Esophagus (tissue), 2 donors: Measurements from ENCODE around the gene NIT2. TPM values are rescaled to one million over a fixed set of nuclear protein-coding genes. Genes with fewer than 3 reads are reported as not detected.

Experiments
- H3K27ac ChIP-seq, 2 donors: one replicate each; pipeline ENCODE4 v1.5.1; 2013; ENCODE audit warnings: low read depth in 2 of 2, mild to moderate bottlenecking in 2 of 2, inconsistent platforms in 1 of 2, low read length in 1 of 2, moderate library complexity in 1 of 2
- H3K27me3 ChIP-seq, 2 donors: one replicate each; pipeline ENCODE4 v1.6.1; 2013; ENCODE audit warnings: low read length in 2 of 2, control low read depth in 1 of 2, mild to moderate bottlenecking in 1 of 2; ENCODE audit not compliant: insufficient read depth in 2 of 2, control insufficient read depth in 1 of 2
- H3K36me3 ChIP-seq, 2 donors: one replicate each; pipeline ENCODE4 v1.6.1; 2013; ENCODE audit warnings: low read length in 1 of 2; ENCODE audit not compliant: control insufficient read depth in 2 of 2, insufficient read depth in 2 of 2
- H3K4me1 ChIP-seq, 2 donors: one replicate each; pipeline ENCODE4 v1.6.1; 2013; ENCODE audit warnings: low read length in 1 of 2; ENCODE audit not compliant: control insufficient read depth in 2 of 2, insufficient read depth in 2 of 2
- H3K4me3 ChIP-seq, 2 donors: one replicate each; pipeline ENCODE4 v1.5.1; 2013; ENCODE audit warnings: low read length in 2 of 2, mild to moderate bottlenecking in 2 of 2, low read depth in 1 of 2, moderate library complexity in 1 of 2
- H3K9me3 ChIP-seq, 2 donors: one replicate each; pipeline ENCODE4 v1.6.1; 2013; ENCODE audit warnings: mild to moderate bottlenecking in 2 of 2, low read depth in 1 of 2, low read length in 1 of 2, moderate library complexity in 1 of 2; ENCODE audit not compliant: control insufficient read depth in 2 of 2, insufficient read depth in 1 of 2
- WGBS, 2 donors: extraction: QIAGEN DNeasy Blood & Tissue Kit; methylation state at CpG; one replicate each; pipeline ENCODE4 v1.1.7; 2013; 5-methylcytosine and 5-hydroxymethylcytosine counted together
- polyA plus RNA-seq, 2 donors: library from polyadenylated mRNA; stranded (reverse); fragments of 200-250 nt; gene quantifications; one replicate each; pipeline ENCODE4 v1.2.3, GENCODE V29; 2013
- donor health status: healthy with polysubstance abuse.
- donor health status: Bipolar disorder and iron deficiency.

The NIT2 gene
- polyA plus RNA-seq, 2 donors = 25.3 to 35.8 TPM

GRCh38 chr3:100354850-100355249, 20.3 kb downstream of the NIT2 start:
- H3K4me1 ChIP-seq = no peaks in the 10 kb centered on the region
- WGBS, 2 donors = 96% methylated on average over 3 of the region's 3 CpGs
- peaks cover 19% of the 10 kb centered on the region in 2 donors for H3K36me3 ChIP-seq
- no peaks in the 10 kb centered on the region for H3K27me3 ChIP-seq
- no peak overlapping the region for H3K27ac ChIP-seq
- H3K4me3 ChIP-seq = no peak overlapping the region
- H3K9me3 ChIP-seq = peaks cover 0 to 3% of the 10 kb centered on the region in 2 donors

- no peaks in the 10 kb centered on the region for H3K9me3 ChIP-seq
- H3K27me3 ChIP-seq = no peaks in the 10 kb centered on the region
- no peak overlapping the region for H3K27ac ChIP-seq
- H3K4me1 ChIP-seq = no peaks in the 10 kb centered on the region
- H3K36me3 ChIP-seq = peaks cover 2 to 3% of the 10 kb centered on the region in 2 donors
- no peak overlapping the region for H3K4me3 ChIP-seq
- 93 to 98% methylated on average over 2 of the region's 2 CpGs for WGBS, 2 donors
These were observed 23.9 kb downstream of the NIT2 start for GRCh38 chr3:100358413-100358812.

- no peak overlapping the region for H3K4me3 ChIP-seq
- no peaks in the 10 kb centered on the region for H3K27me3 ChIP-seq
- 87 to 91% methylated on average over 3 of the region's 3 CpGs for WGBS, 2 donors
- no peak overlapping the region for H3K27ac ChIP-seq
- H3K9me3 ChIP-seq = no peaks in the 10 kb centered on the region
- H3K4me1 ChIP-seq = no peaks in the 10 kb centered on the region
- peaks cover 2 to 3% of the 10 kb centered on the region in 2 donors for H3K36me3 ChIP-seq
These were observed 24.5 kb downstream of the NIT2 start for GRCh38 chr3:100359035-100359434.

GRCh38 chr3:100360757-100361496, 26.4 kb downstream of the NIT2 start:
- no peaks in the 10 kb centered on the region for H3K27me3 ChIP-seq
- H3K4me3 ChIP-seq = no peak overlapping the region
- no peaks in the 10 kb centered on the region for H3K4me1 ChIP-seq
- H3K9me3 ChIP-seq = no peaks in the 10 kb centered on the region
- 91 to 95% methylated on average over 4 of the region's 4 CpGs for WGBS, 2 donors
- no peak overlapping the region for H3K27ac ChIP-seq
- peaks cover 0 to 3% of the 10 kb centered on the region in 2 donors for H3K36me3 ChIP-seq

- Histone ChIP-seq H3K27me3 (no peaks in the 10 kb centered on the region), H3K36me3 (peaks cover 0 to 3% of the 10 kb centered on the region in 2 donors), H3K4me3 (no peak overlapping the region), H3K27ac (no peak overlapping the region), H3K9me3 (no peaks in the 10 kb centered on the region), H3K4me1 (no peaks in the 10 kb centered on the region)
- 55 to 62% methylated on average over 1 of the region's 1 CpG for WGBS, 2 donors
These were observed 27.3 kb downstream of the NIT2 start for GRCh38 chr3:100361897-100362296.

GRCh38 chr3:100364421-100364820, 29.9 kb downstream of the NIT2 start:
- H3K27ac ChIP-seq = no peak overlapping the region
- H3K4me1 ChIP-seq = no peaks in the 10 kb centered on the region
- no peak overlapping the region for H3K4me3 ChIP-seq
- no peaks in the 10 kb centered on the region for H3K27me3 ChIP-seq
- H3K9me3 ChIP-seq = no peaks in the 10 kb centered on the region
- WGBS, 2 donors = 94 to 95% methylated on average over 3 of the region's 3 CpGs
- peaks cover 2 to 3% of the 10 kb centered on the region in 2 donors for H3K36me3 ChIP-seq

- Histone ChIP-seq H3K4me1 (no peaks in the 10 kb centered on the region), H3K9me3 (no peaks in the 10 kb centered on the region), H3K36me3 (peaks cover 2 to 4% of the 10 kb centered on the region in 2 donors), H3K27ac (no peak overlapping the region), H3K27me3 (no peaks in the 10 kb centered on the region), H3K4me3 (no peak overlapping the region)
- 66 to 73% methylated on average over 2 of the region's 2 CpGs for WGBS, 2 donors
These were observed 31.9 kb downstream of the NIT2 start for GRCh38 chr3:100366424-100366823.

GRCh38 chr3:100368441-100368840, 33.9 kb downstream of the NIT2 start:
- WGBS, 2 donors = 71 to 83% methylated on average over 8 of the region's 8 CpGs

GRCh38 chr3:100370756-100371155, 36.2 kb downstream of the NIT2 start:
- H3K36me3 ChIP-seq = peaks cover 5 to 7% of the 10 kb centered on the region in 2 donors

More at GRCh38 chr3:100368441-100368840, 33.9 kb downstream of the NIT2 start:
- H3K27me3 ChIP-seq = no peaks in the 10 kb centered on the region
- H3K4me3 ChIP-seq = no peak overlapping the region
- peaks cover 5 to 7% of the 10 kb centered on the region in 2 donors for H3K36me3 ChIP-seq
- no peaks in the 10 kb centered on the region for H3K4me1 ChIP-seq
- no peak overlapping the region for H3K27ac ChIP-seq
- H3K9me3 ChIP-seq = no peaks in the 10 kb centered on the region

GRCh38 chr3:100374521-100374920, 40.0 kb downstream of the NIT2 start:
- H3K9me3 ChIP-seq = no peaks in the 10 kb centered on the region
- H3K36me3 ChIP-seq = peaks cover 5 to 12% of the 10 kb centered on the region in 2 donors
- H3K27ac ChIP-seq = no peak overlapping the region
- no peak overlapping the region for H3K4me3 ChIP-seq
- no peaks in the 10 kb centered on the region for H3K4me1 ChIP-seq
- H3K27me3 ChIP-seq = no peaks in the 10 kb centered on the region

More at GRCh38 chr3:100370756-100371155, 36.2 kb downstream of the NIT2 start:
- Histone ChIP-seq H3K27ac (no peak overlapping the region), H3K9me3 (no peaks in the 10 kb centered on the region), H3K4me3 (no peak overlapping the region), H3K27me3 (no peaks in the 10 kb centered on the region), H3K4me1 (no peaks in the 10 kb centered on the region)
- WGBS, 2 donors = 93 to 96% methylated on average over 1 of the region's 1 CpG
